Endothelial cell of umbilical vein (primary cell): ENCODE measurements around the gene RUBCN. TPM values are rescaled to one million over a fixed set of nuclear protein-coding genes. Genes with fewer than 3 reads are reported as not detected.

ENCODE experiments used
- BruUV-seq: library from RNA; stranded (reverse); fragments of 400-500 nt; replicated peaks from 2 replicates; lab custom pipeline; 2021; lab: Mats Ljungman, UMichigan
- CTCF ChIA-PET: fragments of 300-600, 350-600 bp; sonication (Branson Sonifier 250); formaldehyde crosslinking; loops from one replicate; lab custom pipeline; 2021; ENCODE audit warnings: antibody characterized with exemption, inconsistent platforms; lab: Charles Lee
- POLR2A ChIA-PET: fragments of 300-600, 350-600 bp; sonication (Branson Sonifier 250); formaldehyde crosslinking; loops from one replicate; lab custom pipeline; 2021; ENCODE audit warnings: antibody characterized with exemption, inconsistent platforms; lab: Charles Lee
- DNase-seq: peaks from one replicate; pipeline ENCODE4 v3.0.0-alpha.2; 2011; ENCODE audit warnings: low read depth, low spot score
- FAIRE-seq: peaks from 2 replicates; lab custom pipeline; 2011; peaks lifted over from hg19 to GRCh38; lab: Jason Lieb, UNC
- H2AFZ ChIP-seq: 2 replicates; pipeline ENCODE4 v1.6.0; 2012; ENCODE audit warnings: low read depth, low read length, control low read depth, inconsistent platforms
- H3K27ac ChIP-seq: 2 replicates; pipeline ENCODE4 v1.5.1; 2011; ENCODE audit warnings: low read depth, mild to moderate bottlenecking, control low read depth, low read length, moderate library complexity; ENCODE audit not compliant: insufficient read depth
- H3K27me3 ChIP-seq, 2 experiments: 2 replicates each; pipeline versions ENCODE4 v1.6.0 to v1.6.1; 2011; ENCODE audit warnings: low read length in 2 of 2, mixed read lengths in 1 of 2; ENCODE audit not compliant: control insufficient read depth in 2 of 2, insufficient read depth in 2 of 2
- H3K36me3 ChIP-seq, 2 experiments: 2 replicates in 1 of 2; 3 replicates in 1 of 2; pipeline ENCODE4 v1.5.1; 2011; ENCODE audit warnings: low read length in 2 of 2, mild to moderate bottlenecking in 1 of 2, moderate library complexity in 1 of 2; ENCODE audit not compliant: control insufficient read depth in 2 of 2, insufficient read depth in 2 of 2; ENCODE audit errors: extremely low read depth in 1 of 2
- H3K4me1 ChIP-seq: 3 replicates; pipeline ENCODE4 v1.5.1; 2011; ENCODE audit warnings: mild to moderate bottlenecking, low read length; ENCODE audit not compliant: control insufficient read depth, insufficient read depth; ENCODE audit errors: extremely low read depth
- H3K4me2 ChIP-seq: 2 replicates; pipeline ENCODE4 v1.6.1; 2011; ENCODE audit warnings: low read length, control low read depth, mixed read lengths; ENCODE audit not compliant: insufficient read depth
- H3K4me3 ChIP-seq, 3 experiments: fragments of 200-600 bp in 1 of 3; sonication (generic), shearing (Covaris generic) in 1 of 3; replicated peaks in 1 of 3; 2 replicates each; pipeline ENCODE4 v1.5.1; 2011 to 2016; ENCODE audit warnings: control low read depth in 3 of 3, low read length in 3 of 3, mild to moderate bottlenecking in 2 of 3, inconsistent platforms in 1 of 3, low read depth in 1 of 3, moderate library complexity in 1 of 3; ENCODE audit not compliant: insufficient read depth in 1 of 3
- H3K79me2 ChIP-seq: 2 replicates; pipeline ENCODE4 v1.6.0; 2012; ENCODE audit warnings: low read length, inconsistent platforms; ENCODE audit not compliant: control insufficient read depth, insufficient read depth
- H3K9ac ChIP-seq: replicated peaks from 2 replicates; pipeline ENCODE3; 2011; ENCODE audit warnings: low read length, control low read depth; ENCODE audit not compliant: insufficient read depth; ENCODE audit errors: extremely low read depth
- H3K9me1 ChIP-seq: replicated peaks from 3 replicates; pipeline ENCODE4 v1.6.0; 2011; ENCODE audit warnings: mild to moderate bottlenecking, low read length; ENCODE audit not compliant: control insufficient read depth, insufficient read depth; ENCODE audit errors: extremely low read depth
- H3K9me3 ChIP-seq: replicated peaks from 2 replicates; pipeline ENCODE4 v1.5.1; 2012; ENCODE audit warnings: low read length, inconsistent platforms; ENCODE audit not compliant: control insufficient read depth, insufficient read depth
- H4K20me1 ChIP-seq: replicated peaks from 2 replicates; pipeline ENCODE3; 2011; ENCODE audit warnings: mild to moderate bottlenecking, low read length; ENCODE audit not compliant: control insufficient read depth, insufficient read depth; ENCODE audit errors: extremely low read depth
- CTCF ChIP-seq, 2 donors: IDR thresholded peaks; 1 replicate in 1 of 2; 2 replicates in 1 of 2; pipeline ENCODE4 v1.5.1; 2011; ENCODE audit warnings: low read length in 2 of 2, mild to moderate bottlenecking in 2 of 2, moderate library complexity in 2 of 2, control low read depth in 1 of 2, inconsistent platforms in 1 of 2, low read depth in 1 of 2; ENCODE audit not compliant: insufficient read depth in 1 of 2; ENCODE audit errors: extremely low read depth in 1 of 2
- EZH2 ChIP-seq: IDR thresholded peaks from 2 replicates; pipeline ENCODE4 v1.6.1; 2012; ENCODE audit warnings: borderline replicate concordance, low read depth, mild to moderate bottlenecking, moderate library complexity, low read length, inconsistent platforms; ENCODE audit not compliant: severe bottlenecking
- FOS ChIP-seq: IDR thresholded peaks from 2 replicates; pipeline ENCODE4 v1.6.1; 2011; ENCODE audit warnings: mild to moderate bottlenecking, low read length, moderate library complexity, borderline replicate concordance; ENCODE audit not compliant: insufficient read depth
- MAX ChIP-seq: IDR thresholded peaks from 2 replicates; pipeline ENCODE4 v1.6.1; 2011; ENCODE audit not compliant: insufficient read depth, insufficient read length
- MYC ChIP-seq: IDR thresholded peaks from one replicate; pipeline ENCODE4 v1.6.1; 2011; ENCODE audit warnings: mild to moderate bottlenecking, low read depth, low read length
- POLR2A ChIP-seq: IDR thresholded peaks from 2 replicates; pipeline ENCODE4 v1.6.1; 2012; ENCODE audit warnings: low read depth, mild to moderate bottlenecking, control low read depth, low read length
- POLR2AphosphoS5 ChIP-seq: IDR thresholded peaks from 2 replicates; pipeline ENCODE4 v1.6.1; 2012; ENCODE audit warnings: low read depth, mild to moderate bottlenecking, control low read depth, low read length, moderate library complexity; ENCODE audit not compliant: insufficient read depth
- dilution Hi-C: fragments of 300-500 bp; cut with MboI; formaldehyde crosslinking; loops from one replicate; pipeline ENCODE4 v1.15.0; 2019; ENCODE audit warnings: low sequenced_read_pairs; ENCODE audit not compliant: extremely low pct_ligation_motif_present
- intact Hi-C: fragments of 100-400 bp; cut with micrococcal nuclease; formaldehyde crosslinking; loops from one replicate; pipeline ENCODE4 v1.10.0; 2022
- polyA plus RNA-seq, 4 experiments: library from polyadenylated mRNA; depleted of rRNA in 3 of 4; stranded (reverse) in 3 of 4; unstranded in 1 of 4; fragments of >200 nt; gene quantifications; 2 replicates each; pipeline versions ENCODE4 v1.2.1 to v1.2.3, GENCODE V29; 2011 to 2012; ENCODE audit warnings: missing spikeins in 1 of 4
- total RNA-seq: library from RNA; stranded (reverse); gene quantifications from 2 replicates; pipeline ENCODE4 v1.2.3, GENCODE V29; 2021

The RUBCN gene
- total and polyA plus RNA-seq, 2 donors (not counting 3 experiments of a cell fraction or from before 2014, with no cell fraction given), result 15.0 to 25.8 TPM

GRCh38 chr3:197746209-197746608 lies 9.5 kb upstream of the RUBCN start:
- H3K36me3 ChIP-seq, result no peaks in the 10 kb centered on the region
- DNase-seq, result no peak
- no peaks in the 10 kb centered on the region for H3K9me1 ChIP-seq
- no peak overlapping the region for H3K9ac ChIP-seq
- TF ChIP-seq POLR2A, result no peak
- no peak for TF ChIP-seq MYC
- no peak for TF ChIP-seq CTCF (IDR thresholded peaks at IDR 0.05; ENCODE audit: extremely low read depth in 1 of 2, insufficient read depth in 1 of 2, low read depth in 1 of 2, low read length in 2 of 2)
- no peak for TF ChIP-seq MAX
- TF ChIP-seq FOS, result no peak
- no peak for TF ChIP-seq POLR2AphosphoS5
- TF ChIP-seq EZH2, result no peak
- H2AFZ ChIP-seq, result no peak overlapping the region
- FAIRE-seq, result no peak
- BruUV-seq, result no TSS peak
- H3K4me3 ChIP-seq, result no peak overlapping the region
- H4K20me1 ChIP-seq, result no peaks in the 10 kb centered on the region
- H3K4me2 ChIP-seq, result no peak overlapping the region
- dilution Hi-C loops, result no loop called here
- POLR2A ChIA-PET, result no interaction called here
- no peaks in the 10 kb centered on the region for H3K9me3 ChIP-seq
- H3K4me1 ChIP-seq, result peaks cover 6% of the 10 kb centered on the region
- H3K27me3 ChIP-seq, result no peaks in the 10 kb centered on the region
- CTCF ChIA-PET, result interaction anchor here (1.3 to 1.4 kb wide), 2 partner anchors 10 to 31 kb away, joined by 3 read pairs; partner anchors contain the start of gene RUBCN
- H3K79me2 ChIP-seq, result peaks cover 5% of the 10 kb centered on the region
- intact Hi-C loops, result no loop called here
- no peak overlapping the region for H3K27ac ChIP-seq
